GM12878 (cell line): Measurements from ENCODE around the gene PCDHB16. TPM values are rescaled to one million over a fixed set of nuclear protein-coding genes. Genes with fewer than 3 reads are reported as not detected.

Experiments
- ATAC-seq: fragments of 200-7000 bp; cut with Tn5 transposase; 3 replicates; pipeline ENCODE4 v1.9.1; 2020; ENCODE audit warnings: mild to moderate bottlenecking, moderate library complexity
- BruUV-seq: library from RNA; stranded (reverse); fragments of 400-500 nt; replicated peaks from 2 replicates; lab custom pipeline; 2021; lab: Mats Ljungman, UMichigan
- CTCF ChIA-PET: fragments of 300-600 bp; sonication (Branson Sonifier 250); formaldehyde crosslinking; extraction: SDS; loops from one replicate; lab custom pipeline; 2021; ENCODE audit warnings: inconsistent platforms; lab: Yijun Ruan, JAX
- POLR2A ChIA-PET: fragments of 350-600 bp; formaldehyde crosslinking; extraction: SDS; loops from one replicate; lab custom pipeline; 2021; ENCODE audit warnings: inconsistent platforms; lab: Charles Lee
- RAD21 ChIA-PET: fragments of 300-600 bp; sonication (Branson Sonifier 250); formaldehyde crosslinking; loops from one replicate; lab custom pipeline; 2023; ENCODE audit warnings: antibody characterized with exemption; ENCODE audit not compliant: unreplicated experiment; lab: Charles Lee
- SMC1A ChIA-PET: fragments of 300-600 bp; sonication (Branson Sonifier 250); formaldehyde crosslinking; loops from one replicate; lab custom pipeline; 2023; ENCODE audit not compliant: unreplicated experiment, uncharacterized antibody; lab: Charles Lee
- DNase-seq: peaks from one replicate; pipeline ENCODE4 v3.0.0-alpha.2; 2011; ENCODE audit warnings: low read depth, low spot score
- FAIRE-seq: peaks from 3 replicates; lab custom pipeline; 2011; peaks lifted over from hg19 to GRCh38; lab: Jason Lieb, UNC
- H2AFZ ChIP-seq: 2 replicates; pipeline ENCODE4 v1.6.0; 2011; ENCODE audit warnings: low read depth, low read length, control low read depth; ENCODE audit not compliant: control insufficient read depth
- H3K27ac ChIP-seq: 2 replicates; pipeline ENCODE4 v1.5.1; 2011; ENCODE audit warnings: control low read depth; ENCODE audit not compliant: control insufficient read depth, insufficient read depth
- H3K27me3 ChIP-seq, 2 experiments: replicated peaks in 1 of 2; 2 replicates each; pipeline versions ENCODE4 v1.6.0 to v1.6.1; 2011; ENCODE audit warnings: low read length in 1 of 2; ENCODE audit not compliant: control insufficient read depth in 2 of 2, insufficient read depth in 2 of 2
- H3K36me3 ChIP-seq, 2 experiments: 2 replicates each; pipeline ENCODE4 v1.5.1; 2011; ENCODE audit warnings: low read length in 1 of 2; ENCODE audit not compliant: control insufficient read depth in 2 of 2, insufficient read depth in 2 of 2
- H3K4me1 ChIP-seq: 2 replicates; pipeline ENCODE4 v1.6.1; 2011; ENCODE audit warnings: mild to moderate bottlenecking, low read length, moderate library complexity, mixed read lengths; ENCODE audit not compliant: control insufficient read depth, insufficient read depth
- H3K4me2 ChIP-seq: 2 replicates; pipeline ENCODE4 v1.6.0; 2011; ENCODE audit warnings: control low read depth; ENCODE audit not compliant: control insufficient read depth, insufficient read depth
- H3K4me3 ChIP-seq: fragments of 200-600 bp; sonication (generic); 2 replicates; pipeline ENCODE4 v1.5.1; 2016
- H3K79me2 ChIP-seq: 2 replicates; pipeline ENCODE4 v1.6.0; 2011; ENCODE audit warnings: low read length; ENCODE audit not compliant: control insufficient read depth, insufficient read depth
- H3K9ac ChIP-seq: 2 replicates; pipeline ENCODE4 v1.8.0; 2011; ENCODE audit warnings: low read length, control low read depth, mixed read lengths; ENCODE audit not compliant: control insufficient read depth, insufficient read depth
- H3K9me3 ChIP-seq: replicated peaks from 3 replicates; pipeline ENCODE4 v1.5.1; 2011; ENCODE audit warnings: mild to moderate bottlenecking, low read length; ENCODE audit not compliant: control insufficient read depth, insufficient read depth
- H4K20me1 ChIP-seq: 2 replicates; pipeline ENCODE4 v1.6.0; 2011; ENCODE audit not compliant: control insufficient read depth, insufficient read depth
- CEBPZ ChIP-seq: fragments of 150-350 bp; IDR thresholded peaks from 2 replicates; pipeline ENCODE4 v1.6.1; 2016; ENCODE audit warnings: low read depth, low read length
- CREM ChIP-seq: IDR thresholded peaks from 2 replicates; pipeline ENCODE4 v1.6.1; 2014; ENCODE audit warnings: antibody characterized with exemption, low read depth
- E2F4 ChIP-seq: IDR thresholded peaks from 2 replicates; pipeline ENCODE4 v1.6.1; 2012; ENCODE audit warnings: low read depth, low read length, improper control_type of control experiment
- EED ChIP-seq: sonication (generic); IDR thresholded peaks from 2 replicates; pipeline ENCODE4 v1.6.1; 2016; ENCODE audit warnings: antibody characterized with exemption, low read depth
- ESRRA ChIP-seq: IDR thresholded peaks from 2 replicates; pipeline ENCODE4 v1.6.1; 2012; ENCODE audit warnings: mild to moderate bottlenecking, low read length, improper control_type of control experiment
- FOXK2 ChIP-seq: fragments of 450-650 bp; IDR thresholded peaks from 2 replicates; pipeline ENCODE4 v1.6.1; 2017; ENCODE audit warnings: mild to moderate bottlenecking, moderate library complexity
- HDGF ChIP-seq: fragments of 450-650 bp; IDR thresholded peaks from 2 replicates; pipeline ENCODE4 v1.6.1; 2016; ENCODE audit warnings: antibody characterized with exemption
- POU2F2 ChIP-seq: IDR thresholded peaks from 3 replicates; pipeline ENCODE4 v1.6.1; 2011; ENCODE audit warnings: low read depth, mild to moderate bottlenecking, low read length, borderline replicate concordance
- RAD21 ChIP-seq: IDR thresholded peaks from 2 replicates; pipeline ENCODE4 v1.6.1; 2011; ENCODE audit warnings: mild to moderate bottlenecking, low read depth, low read length, moderate library complexity; ENCODE audit not compliant: insufficient read depth
- SIX5 ChIP-seq: IDR thresholded peaks from 2 replicates; pipeline ENCODE4 v1.6.1; 2011; ENCODE audit warnings: mild to moderate bottlenecking, low read depth, low read length, moderate library complexity; ENCODE audit not compliant: severe bottlenecking
- SREBF1 ChIP-seq: IDR thresholded peaks from 2 replicates; pipeline ENCODE4 v1.6.1; 2012; ENCODE audit warnings: mild to moderate bottlenecking, low read length
- TAF1 ChIP-seq: IDR thresholded peaks from 2 replicates; pipeline ENCODE4 v1.6.1; 2011; ENCODE audit warnings: mild to moderate bottlenecking, low read depth, low read length, borderline replicate concordance
- ZBTB40 ChIP-seq: fragments of 450-650 bp; IDR thresholded peaks from 2 replicates; pipeline ENCODE4 v1.6.1; 2016; ENCODE audit warnings: mild to moderate bottlenecking, moderate library complexity, borderline replicate concordance
- WGBS: methylation state at CpG from one replicate; pipeline ENCODE4 v1.1.6; 2016; ENCODE audit warnings: low lambda C conversion rate; ENCODE audit not compliant: insufficient replicate concordance, insufficient coverage; ENCODE audit errors: missing lambda C conversion rate; 5-methylcytosine and 5-hydroxymethylcytosine counted together
- in situ Hi-C: fragments of 300-500 bp; cut with MboI; formaldehyde crosslinking; loops from 9 replicates; pipeline ENCODE4 v1.14.3; 2018; ENCODE audit warnings: mixed read lengths
- intact Hi-C: fragments of 100-400 bp; cut with micrococcal nuclease; formaldehyde crosslinking; loops from one replicate; pipeline ENCODE4 v1.14.2; 2022; ENCODE audit not compliant: unreplicated experiment
- polyA plus RNA-seq, 11 experiments: library from polyadenylated mRNA; depleted of rRNA in 4 of 11; unstranded in 6 of 11; stranded (reverse) in 5 of 11; fragments of >200 nt; fragmentation: Nextera tagmentation in 4 of 11; fragmentation: Illumina TruSeq in 1 of 11; extraction: Ambion mirVana in 4 of 11; extraction: Trizol in 1 of 11; gene quantifications; 1 replicate in 1 of 11; 2 replicates in 10 of 11; pipeline versions ENCODE4 v1.2.1 to v1.2.3, GENCODE V29; 2011 to 2016; ENCODE audit warnings: inconsistent platforms in 2 of 11, missing spikeins in 2 of 11, low read depth in 1 of 11
- total RNA-seq, 4 experiments: library from RNA; depleted of rRNA in 3 of 4; stranded (reverse); fragments of >200 nt in 3 of 4; fragmentation: Illumina TruSeq in 1 of 4; extraction: Trizol in 1 of 4; gene quantifications; 2 replicates each; pipeline versions ENCODE4 v1.2.1 to v1.2.3, GENCODE V29; 2013 to 2021
- TF ChIP-seq, protein P1 (sequence below): IDR thresholded peaks from 2 replicates; pipeline ENCODE4 v1.6.1; 2011; ENCODE audit warnings: low read depth, low read length, improper control_type of control experiment, borderline replicate concordance

PCDHB16 gene
- total and polyA plus RNA-seq, 10 of the 15 experiments (the other 5 are each of a cell fraction or from before 2014, with no cell fraction given): 0.01 TPM; not detected in 9

DNA sequence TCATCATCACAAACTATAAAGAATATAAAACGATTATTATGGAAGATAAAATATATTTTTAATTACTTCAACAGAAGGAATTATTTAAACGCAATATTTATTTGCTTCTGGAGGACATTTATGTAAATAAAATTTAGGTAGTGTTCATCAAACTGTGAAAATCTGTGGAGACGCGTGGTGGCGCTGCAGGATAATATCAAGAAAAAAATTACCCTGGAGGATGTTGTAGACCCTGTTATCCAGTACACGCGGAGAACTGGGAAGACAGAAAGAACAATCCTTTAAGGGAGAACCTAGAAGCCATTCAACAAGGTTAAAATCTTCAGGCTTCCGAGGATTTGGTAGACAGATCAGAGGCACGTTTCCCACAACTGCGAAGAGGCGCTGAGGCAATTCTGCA, 26.3 kb downstream of the PCDHB16 start, which contains the start of gene PCDHB12:
PCDHB12 (plus strand) TSS at position 242 of the 400 bp plus-strand sequence. CDS start 189 bp downstream, outside the sequence.
- H4K20me1 ChIP-seq: no peaks in the 10 kb centered on the region
- H3K4me2 ChIP-seq: no peak within 1 kb of the TSS
- no peaks in the 10 kb centered on the region for H3K79me2 ChIP-seq
- no peaks in the 10 kb centered on the region; the same call in 2 of the 3 replicates for H3K9me3 ChIP-seq
- H3K4me1 ChIP-seq: no peaks in the 10 kb centered on the region
- FAIRE-seq (no peak), ATAC-seq (no peak), DNase-seq (no peak)
- H3K27me3 ChIP-seq: no peaks in the 10 kb centered on the region
- H3K9ac ChIP-seq: no peak within 1 kb of the TSS
- intact Hi-C loops (no loop called here), in situ Hi-C loops (loop anchor here (25.0 kb wide), 1 partner anchor 354 kb away; no protein-coding TSS in a partner anchor)
- H3K4me3 ChIP-seq: no peak within 1 kb of the TSS
- ChIA-PET SMC1A (interaction anchor here (0.9 kb wide), 1 partner anchor 18 kb away, joined by 3 read pairs; no protein-coding TSS in a partner anchor), POLR2A (no interaction called here), CTCF (interaction anchor here (0.8 kb wide), 1 partner anchor 222 kb away, joined by 3 read pairs; the partner anchor contains the start of gene PCDHGA12), RAD21 (no interaction called here)
- no peaks in the 10 kb centered on the region for H3K36me3 ChIP-seq
- no peak within 1 kb of the TSS for H3K27ac ChIP-seq
- no TSS peak for BruUV-seq
- WGBS: 24% methylated on average over 11 of the region's 11 CpGs
- no peak within 1 kb of the TSS for H2AFZ ChIP-seq
- TF ChIP-seq FOXK2: no peak
- TF ChIP-seq POU2F2: no peak
- TF ChIP-seq CREM: no peak
- TF ChIP-seq RAD21: no peak
- TF ChIP-seq, protein P1, sequence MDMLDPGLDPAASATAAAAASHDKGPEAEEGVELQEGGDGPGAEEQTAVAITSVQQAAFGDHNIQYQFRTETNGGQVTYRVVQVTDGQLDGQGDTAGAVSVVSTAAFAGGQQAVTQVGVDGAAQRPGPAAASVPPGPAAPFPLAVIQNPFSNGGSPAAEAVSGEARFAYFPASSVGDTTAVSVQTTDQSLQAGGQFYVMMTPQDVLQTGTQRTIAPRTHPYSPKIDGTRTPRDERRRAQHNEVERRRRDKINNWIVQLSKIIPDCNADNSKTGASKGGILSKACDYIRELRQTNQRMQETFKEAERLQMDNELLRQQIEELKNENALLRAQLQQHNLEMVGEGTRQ: no peak
- no peak for TF ChIP-seq E2F4
- no peak for TF ChIP-seq CEBPZ
- TF ChIP-seq ZBTB40: no peak
- no peak for TF ChIP-seq HDGF
- TF ChIP-seq TAF1: no peak
- TF ChIP-seq EED: no peak
- no peak for TF ChIP-seq ESRRA
- no peak for TF ChIP-seq SIX5
- no peak for TF ChIP-seq SREBF1
